PC-3 (cell line): Measurements from ENCODE around the gene BMS1. TPM values are rescaled to one million over a fixed set of nuclear protein-coding genes. Genes with fewer than 3 reads are reported as not detected.
A peak's percentile ranks its signal among the peaks of the same experiment; 100 is the strongest.

Experiments used
- ATAC-seq: fragments of 200-7000 bp; cut with Tn5 transposase; 2 replicates; pipeline ENCODE4 v1.9.1; 2020; ENCODE audit warnings: mild to moderate bottlenecking, moderate library complexity
- BruUV-seq: library from RNA; stranded (reverse); fragments of 400-500 nt; replicated peaks from 2 replicates; lab custom pipeline; 2021; lab: Mats Ljungman, UMichigan
- CTCF ChIA-PET: fragments of 300-600 bp; sonication (Branson Sonifier 250); formaldehyde crosslinking; loops from one replicate; lab custom pipeline; 2022; ENCODE audit warnings: antibody characterized with exemption; lab: Charles Lee
- POLR2A ChIA-PET: fragments of 300-600 bp; sonication (Branson Sonifier 250); formaldehyde crosslinking; loops from one replicate; lab custom pipeline; 2022; ENCODE audit warnings: antibody characterized with exemption; ENCODE audit not compliant: unreplicated experiment; lab: Charles Lee
- DNase-seq: peaks from one replicate; pipeline ENCODE4 v3.0.0-alpha.2; 2015
- H2AFZ ChIP-seq: fragments of 300-600 bp; sonication (generic); 2 replicates; pipeline ENCODE4 v1.6.0; 2016; ENCODE audit warnings: antibody characterized with exemption, low read length
- H3F3A ChIP-seq: fragments of 300-600 bp; sonication (generic); one replicate; pipeline ENCODE4 v1.6.0; 2017; ENCODE audit warnings: antibody characterized with exemption, low read length, control low read depth, mild to moderate bottlenecking; ENCODE audit not compliant: unreplicated experiment
- H3K27ac ChIP-seq: fragments of 300-600 bp; sonication (generic); 2 replicates; pipeline ENCODE4 v1.5.1; 2016; ENCODE audit warnings: mild to moderate bottlenecking, low read length
- H3K27me3 ChIP-seq: fragments of 300-600 bp; sonication (generic); 2 replicates; pipeline ENCODE4 v1.6.1; 2016; ENCODE audit warnings: low read length, mixed read lengths
- H3K36me3 ChIP-seq: fragments of 300-600 bp; sonication (generic); 2 replicates; pipeline ENCODE4 v1.6.1; 2016; ENCODE audit warnings: low read depth, mixed run types, low read length, mixed read lengths
- H3K4me1 ChIP-seq: fragments of 300-600 bp; sonication (generic); 2 replicates; pipeline ENCODE4 v1.5.1; 2016; ENCODE audit warnings: low read length; ENCODE audit not compliant: insufficient read depth
- H3K4me2 ChIP-seq: fragments of 300-600 bp; sonication (generic); 2 replicates; pipeline ENCODE4 v1.6.0; 2016; ENCODE audit warnings: low read length
- H3K4me3 ChIP-seq: fragments of 300-600 bp; sonication (generic); 2 replicates; pipeline ENCODE4 v1.5.1; 2016; ENCODE audit warnings: mild to moderate bottlenecking, low read length, mixed read lengths
- H3K79me2 ChIP-seq: fragments of 300-600 bp; sonication (generic); 2 replicates; pipeline ENCODE4 v1.6.1; 2017; ENCODE audit warnings: low read length, mixed read lengths
- H3K9ac ChIP-seq: fragments of 300-600 bp; sonication (generic); 2 replicates; pipeline ENCODE4 v1.6.0; 2016; ENCODE audit warnings: mild to moderate bottlenecking, low read length
- H3K9me2 ChIP-seq: fragments of 300-600 bp; sonication (generic); replicated peaks from 2 replicates; pipeline ENCODE4 v1.6.1; 2016; ENCODE audit warnings: mixed run types, low read length, mixed read lengths
- H3K9me3 ChIP-seq: fragments of 300-600 bp; sonication (generic); 2 replicates; pipeline ENCODE4 v1.6.1; 2016; ENCODE audit warnings: low read length, mixed read lengths
- H4K20me1 ChIP-seq: fragments of 300-600 bp; sonication (generic); 2 replicates; pipeline ENCODE4 v1.6.1; 2016; ENCODE audit warnings: low read length, mixed read lengths
- EZH2 ChIP-seq: fragments of 300-600 bp; sonication (generic); IDR thresholded peaks from one replicate; pipeline ENCODE4 v1.6.1; 2017; ENCODE audit warnings: antibody characterized with exemption, mild to moderate bottlenecking, low read length; ENCODE audit not compliant: unreplicated experiment
- EZH2phosphoT487 ChIP-seq: fragments of 300-600 bp; sonication (generic); IDR thresholded peaks from 2 replicates; pipeline ENCODE4 v1.6.1; 2018; ENCODE audit warnings: mild to moderate bottlenecking, antibody characterized with exemption, low read length, borderline replicate concordance
- intact Hi-C: fragments of 100-400 bp; cut with micrococcal nuclease; formaldehyde crosslinking; loops from 2 replicates; pipeline ENCODE4 v1.9.0; 2023
- total RNA-seq: library from RNA; depleted of rRNA; stranded (reverse); fragments of >200 nt; gene quantifications from 2 replicates; pipeline ENCODE4 v1.2.3, GENCODE V29; 2014
- TF ChIP-seq, protein P1 (sequence below): fragments of 300-600 bp; sonication (generic); conservative IDR thresholded peaks from 2 replicates; pipeline ENCODE4 v1.5.1; 2017; ENCODE audit warnings: antibody characterized with exemption, low read depth, mild to moderate bottlenecking, low read length

Gene BMS1
- total RNA-seq, 1 experiment from 2014 or later = 36.6 TPM

DNA sequence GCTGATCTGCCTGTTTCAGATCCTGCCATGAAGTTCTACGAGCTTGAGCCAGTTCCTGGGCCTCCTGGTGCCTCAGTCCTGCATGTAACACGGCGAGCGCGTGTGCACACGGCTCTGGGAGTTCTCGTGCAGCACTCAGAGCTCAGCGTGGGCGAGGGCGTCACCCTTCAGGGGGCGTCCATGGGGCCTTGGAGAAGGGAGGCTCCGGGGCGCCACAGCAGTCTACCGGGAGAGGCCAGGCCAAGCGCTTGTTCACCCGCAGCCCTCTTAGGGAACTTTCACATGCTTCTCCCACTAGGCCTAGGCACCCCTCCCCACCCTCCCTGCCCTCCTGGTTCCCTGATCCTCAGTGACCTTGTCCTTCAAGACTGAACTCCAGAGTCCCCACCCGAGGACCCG, 83.1 kb downstream of the BMS1 start:
- H3K36me3 ChIP-seq = no peaks in the 10 kb centered on the region
- no peaks in the 10 kb centered on the region for H3K79me2 ChIP-seq
- H3K4me1 ChIP-seq = 0 out of 2 replicates have a peak, but pooled peaks cover 4% of the 10 kb centered on the region
- BruUV-seq = no TSS peak
- H3K27ac ChIP-seq = no peak overlapping the region
- H3K4me2 ChIP-seq = peak overlapping the region; percentile 91
- no peak overlapping the region for H3K4me3 ChIP-seq
- intact Hi-C loops = loop anchor here (1.0 to 10.0 kb wide), 4 partner anchors 240 to 482 kb away; partner anchors contain the start of gene RASGEF1A
- peak overlapping the region; percentile 77; the same call in 1 of the 2 replicates for H2AFZ ChIP-seq
- no peaks in the 10 kb centered on the region for H4K20me1 ChIP-seq
- no peak for ATAC-seq
- CTCF ChIA-PET = interaction anchor here (0.6 kb wide), 1 partner anchor 211 kb away, joined by 3 read pairs; the partner anchor contains the start of gene RET
- POLR2A ChIA-PET = no interaction called here
- H3K9me3 ChIP-seq = no peaks in the 10 kb centered on the region
- no peaks in the 10 kb centered on the region for H3K9me2 ChIP-seq
- no peaks in the 10 kb centered on the region for H3F3A ChIP-seq
- H3K9ac ChIP-seq = no peak overlapping the region
- TF ChIP-seq, protein P1, sequence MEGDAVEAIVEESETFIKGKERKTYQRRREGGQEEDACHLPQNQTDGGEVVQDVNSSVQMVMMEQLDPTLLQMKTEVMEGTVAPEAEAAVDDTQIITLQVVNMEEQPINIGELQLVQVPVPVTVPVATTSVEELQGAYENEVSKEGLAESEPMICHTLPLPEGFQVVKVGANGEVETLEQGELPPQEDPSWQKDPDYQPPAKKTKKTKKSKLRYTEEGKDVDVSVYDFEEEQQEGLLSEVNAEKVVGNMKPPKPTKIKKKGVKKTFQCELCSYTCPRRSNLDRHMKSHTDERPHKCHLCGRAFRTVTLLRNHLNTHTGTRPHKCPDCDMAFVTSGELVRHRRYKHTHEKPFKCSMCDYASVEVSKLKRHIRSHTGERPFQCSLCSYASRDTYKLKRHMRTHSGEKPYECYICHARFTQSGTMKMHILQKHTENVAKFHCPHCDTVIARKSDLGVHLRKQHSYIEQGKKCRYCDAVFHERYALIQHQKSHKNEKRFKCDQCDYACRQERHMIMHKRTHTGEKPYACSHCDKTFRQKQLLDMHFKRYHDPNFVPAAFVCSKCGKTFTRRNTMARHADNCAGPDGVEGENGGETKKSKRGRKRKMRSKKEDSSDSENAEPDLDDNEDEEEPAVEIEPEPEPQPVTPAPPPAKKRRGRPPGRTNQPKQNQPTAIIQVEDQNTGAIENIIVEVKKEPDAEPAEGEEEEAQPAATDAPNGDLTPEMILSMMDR = no peak
- TF ChIP-seq EZH2phosphoT487 = no peak
- TF ChIP-seq EZH2 = no peak
- DNase-seq = no peak
- peaks cover 40% of the 10 kb centered on the region for H3K27me3 ChIP-seq

DNA sequence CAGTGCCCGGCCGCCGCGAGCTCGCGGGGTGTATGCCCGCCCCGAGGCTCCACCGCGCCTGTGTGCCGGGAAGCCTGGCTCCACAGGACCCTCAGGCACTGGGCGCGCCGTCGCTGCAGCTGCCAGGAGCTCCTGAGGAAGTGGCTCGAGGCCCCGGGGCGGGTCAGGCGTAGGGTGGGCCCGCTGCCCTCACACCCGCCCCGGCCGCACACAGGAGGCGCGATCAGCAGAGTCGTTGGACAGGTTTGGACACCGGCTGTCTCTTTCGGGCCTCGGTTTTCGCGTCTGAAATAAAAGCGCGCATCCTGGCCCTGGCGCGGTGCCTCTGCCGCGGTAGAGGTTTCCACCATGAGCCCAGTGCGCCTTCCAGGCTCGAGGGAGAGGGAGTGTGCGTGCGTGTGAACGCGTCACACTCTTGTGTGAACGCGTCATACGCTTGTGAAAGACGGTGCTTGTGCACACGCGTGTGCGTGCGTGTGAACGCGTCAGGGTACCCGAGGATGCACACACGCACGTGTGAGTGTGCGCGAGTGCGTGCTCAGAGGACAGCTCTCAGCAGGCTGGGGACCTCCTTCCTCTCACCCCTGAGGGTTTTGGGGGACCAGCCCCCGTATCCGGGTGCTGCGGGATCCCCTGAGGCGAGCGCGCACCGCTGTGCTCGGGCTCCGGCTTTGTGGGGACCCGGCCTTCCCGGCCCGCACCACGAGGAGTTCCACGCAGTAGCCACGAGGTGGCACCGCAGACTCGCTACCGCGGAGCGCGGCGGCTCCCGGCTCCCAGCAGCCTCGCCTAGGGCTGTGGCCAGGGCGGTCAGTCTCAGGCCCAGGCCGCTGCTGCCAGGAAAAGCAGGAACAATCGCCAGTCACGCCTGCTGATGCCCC, 83.8 kb downstream of the BMS1 start:
- peak overlapping the region; percentile 64 for H3K4me3 ChIP-seq
- DNase-seq = peak; percentile 78

More for the DNA sequence above, 83.8 kb downstream of the BMS1 start:
- 0 out of 2 replicates have a peak, but pooled peaks cover 4% of the 10 kb centered on the region for H3K4me1 ChIP-seq
- peak overlapping the region; percentile 91 for H3K4me2 ChIP-seq
- TF ChIP-seq, protein P1 = peak; percentile 69
- no peak for TF ChIP-seq EZH2
- TF ChIP-seq EZH2phosphoT487 = no peak
- no TSS peak for BruUV-seq
- ChIA-PET POLR2A (no interaction called here), CTCF (no interaction called here)
- no peak overlapping the region for H3K9ac ChIP-seq
- H3K27ac ChIP-seq = no peak overlapping the region
- intact Hi-C loops = loop anchor here (1.0 to 10.0 kb wide), 4 partner anchors 239 to 481 kb away; partner anchors contain the start of gene RASGEF1A
- no peaks in the 10 kb centered on the region for H3K9me3 ChIP-seq
- peaks cover 34% of the 10 kb centered on the region for H3K27me3 ChIP-seq
- ATAC-seq = peak; percentile 100
- peak overlapping the region; percentile 77 for H2AFZ ChIP-seq
- no peaks in the 10 kb centered on the region for H3K9me2 ChIP-seq
- H4K20me1 ChIP-seq = no peaks in the 10 kb centered on the region
- no peaks in the 10 kb centered on the region for H3F3A ChIP-seq
- H3K36me3 ChIP-seq = no peaks in the 10 kb centered on the region
- no peaks in the 10 kb centered on the region for H3K79me2 ChIP-seq
